ENCODE measurements around the gene XBP1. TPM values are rescaled to one million over a fixed set of nuclear protein-coding genes. Genes with fewer than 3 reads are reported as not detected.

Gene XBP1
- total and polyA plus RNA-seq, 2 of the 13 experiments (the other 11 are each of a cell fraction or from before 2014, with no cell fraction given): 416 to 427 TPM

DNA sequence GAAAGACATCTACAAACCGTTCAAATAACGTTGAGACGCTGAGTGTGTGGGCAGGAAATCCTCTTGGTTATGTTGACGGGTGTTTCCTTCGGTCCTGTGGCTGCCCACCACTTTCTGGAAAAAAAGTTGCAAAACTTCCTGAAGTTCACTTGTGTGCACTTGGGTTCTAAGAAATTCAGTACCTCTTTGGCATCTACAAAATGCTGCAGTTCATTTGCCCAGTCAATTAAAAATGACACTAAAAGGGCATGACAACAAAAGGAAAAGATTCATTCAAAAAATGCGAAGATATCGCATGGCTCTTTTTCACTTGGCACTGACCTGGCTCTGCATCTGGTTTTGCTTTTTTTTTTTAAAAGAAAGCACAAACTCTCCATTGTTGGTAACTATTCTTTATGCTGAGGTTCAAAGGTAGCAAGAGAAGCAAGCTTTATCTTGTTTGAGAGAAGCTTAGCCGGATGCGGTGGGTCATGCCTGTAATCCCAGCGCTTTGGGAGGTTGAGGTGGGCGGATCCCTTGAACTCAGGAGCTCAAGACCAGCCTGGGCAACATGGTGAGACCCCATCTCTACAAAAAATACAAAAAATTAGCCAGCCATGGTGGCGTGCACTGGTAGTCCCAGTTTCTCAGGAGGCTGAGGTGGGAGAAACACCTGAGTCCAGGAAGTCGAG, 10.6 kb upstream of the XBP1 start (continued):
- TF ChIP-seq PHF5A (CRISPR knock-in tag; IDR thresholded peaks at IDR 0.05; ENCODE audit: low read depth, unreplicated experiment) (no peak), FOXJ3 (CRISPR knock-in tag; IDR thresholded peaks at IDR 0.05; ENCODE audit: borderline replicate concordance) (peak; percentile 23; the same call in 1 of the 2 replicates), ISX (CRISPR knock-in tag; conservative IDR thresholded peaks at IDR 0.05) (no peak), CHD2 (IDR thresholded peaks at IDR 0.05; ENCODE audit: low read depth, low read length) (no peak), ZNF337 (CRISPR knock-in tag; IDR thresholded peaks at IDR 0.05; ENCODE audit: borderline replicate concordance, low read depth) (no peak), CREB1 (IDR thresholded peaks at IDR 0.05) (no peak), CREB1 (CRISPR knock-in tag; IDR thresholded peaks at IDR 0.05) (peak; percentile 56), ATF7-NPFF (CRISPR knock-in tag; IDR thresholded peaks at IDR 0.05; ENCODE audit: low read depth) (no peak), DR1 (CRISPR knock-in tag; IDR thresholded peaks at IDR 0.05) (no peak), RBFOX2 (IDR thresholded peaks at IDR 0.05; ENCODE audit: low read depth, low read length) (peak; percentile 61), ZNF766 (CRISPR knock-in tag; IDR thresholded peaks at IDR 0.05; ENCODE audit: borderline replicate concordance) (no peak), SMARCC2 (IDR thresholded peaks at IDR 0.05) (no peak), ZFP36 (IDR thresholded peaks at IDR 0.05; ENCODE audit: borderline replicate concordance, low read depth, low read length, partially characterized antibody) (no peak), SYNCRIP (IDR thresholded peaks at IDR 0.05; ENCODE audit: insufficient read depth, low read depth, low read length) (no peak), ZNF10 (CRISPR knock-in tag; IDR thresholded peaks at IDR 0.05; ENCODE audit: borderline replicate concordance, low read depth) (no peak), PRMT3 (CRISPR knock-in tag; IDR thresholded peaks at IDR 0.05; ENCODE audit: borderline replicate concordance, low read depth) (no peak), NFKB2 (CRISPR knock-in tag; IDR thresholded peaks at IDR 0.05; ENCODE audit: borderline replicate concordance) (no peak), ZNF772 (CRISPR knock-in tag; IDR thresholded peaks at IDR 0.05) (no peak), ZNF24 (IDR thresholded peaks at IDR 0.05) (no peak), ZNF619 (CRISPR knock-in tag; IDR thresholded peaks at IDR 0.05) (no peak), TARDBP (CRISPR knock-in tag; IDR thresholded peaks at IDR 0.05) (no peak), NR2F2 (IDR thresholded peaks at IDR 0.05; ENCODE audit: borderline replicate concordance, low read depth) (peak; percentile 67; the same call in 1 of the 2 replicates), ZSCAN25 (CRISPR knock-in tag; IDR thresholded peaks at IDR 0.05) (no peak), SNRNP70 (IDR thresholded peaks at IDR 0.05; ENCODE audit: low read depth, low read length) (no peak), ZNF660 (CRISPR knock-in tag; IDR thresholded peaks at IDR 0.05; ENCODE audit: borderline replicate concordance, low read depth) (no peak), NPAS2 (CRISPR knock-in tag; IDR thresholded peaks at IDR 0.05; ENCODE audit: borderline replicate concordance) (no peak), ZNF7 (CRISPR knock-in tag; IDR thresholded peaks at IDR 0.05) (no peak), ZSCAN30 (CRISPR knock-in tag; IDR thresholded peaks at IDR 0.05) (no peak)
- TF ChIP-seq, protein P1, sequence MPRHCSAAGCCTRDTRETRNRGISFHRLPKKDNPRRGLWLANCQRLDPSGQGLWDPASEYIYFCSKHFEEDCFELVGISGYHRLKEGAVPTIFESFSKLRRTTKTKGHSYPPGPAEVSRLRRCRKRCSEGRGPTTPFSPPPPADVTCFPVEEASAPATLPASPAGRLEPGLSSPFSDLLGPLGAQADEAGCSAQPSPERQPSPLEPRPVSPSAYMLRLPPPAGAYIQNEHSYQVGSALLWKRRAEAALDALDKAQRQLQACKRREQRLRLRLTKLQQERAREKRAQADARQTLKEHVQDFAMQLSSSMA (CRISPR knock-in tag; IDR thresholded peaks at IDR 0.05): no peak
- TF ChIP-seq, protein P2, sequence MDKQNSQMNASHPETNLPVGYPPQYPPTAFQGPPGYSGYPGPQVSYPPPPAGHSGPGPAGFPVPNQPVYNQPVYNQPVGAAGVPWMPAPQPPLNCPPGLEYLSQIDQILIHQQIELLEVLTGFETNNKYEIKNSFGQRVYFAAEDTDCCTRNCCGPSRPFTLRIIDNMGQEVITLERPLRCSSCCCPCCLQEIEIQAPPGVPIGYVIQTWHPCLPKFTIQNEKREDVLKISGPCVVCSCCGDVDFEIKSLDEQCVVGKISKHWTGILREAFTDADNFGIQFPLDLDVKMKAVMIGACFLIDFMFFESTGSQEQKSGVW (CRISPR knock-in tag; IDR thresholded peaks at IDR 0.05; ENCODE audit: borderline replicate concordance): no peak
- TF ChIP-seq, protein P3, sequence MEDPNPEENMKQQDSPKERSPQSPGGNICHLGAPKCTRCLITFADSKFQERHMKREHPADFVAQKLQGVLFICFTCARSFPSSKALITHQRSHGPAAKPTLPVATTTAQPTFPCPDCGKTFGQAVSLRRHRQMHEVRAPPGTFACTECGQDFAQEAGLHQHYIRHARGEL (CRISPR knock-in tag; IDR thresholded peaks at IDR 0.05): no peak
- TF ChIP-seq, protein P4, sequence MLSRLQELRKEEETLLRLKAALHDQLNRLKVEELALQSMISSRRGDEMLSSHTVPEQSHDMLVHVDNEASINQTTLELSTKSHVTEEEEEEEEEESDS (CRISPR knock-in tag; IDR thresholded peaks at IDR 0.05; ENCODE audit: borderline replicate concordance): no peak

Data from HepG2 (cell line).